ENCODE data around the gene IKZF3. TPM values are rescaled to one million over a fixed set of nuclear protein-coding genes. Genes with fewer than 3 reads are reported as not detected.
"Not testable (repeated sequence)": the region's sequence is repeated elsewhere in the genome, so short reads cannot be mapped to it uniquely, and the experiment has no call there.

The IKZF3 gene
- polyA plus RNA-seq, 2 donors, result 0.52 to 0.84 TPM

DNA sequence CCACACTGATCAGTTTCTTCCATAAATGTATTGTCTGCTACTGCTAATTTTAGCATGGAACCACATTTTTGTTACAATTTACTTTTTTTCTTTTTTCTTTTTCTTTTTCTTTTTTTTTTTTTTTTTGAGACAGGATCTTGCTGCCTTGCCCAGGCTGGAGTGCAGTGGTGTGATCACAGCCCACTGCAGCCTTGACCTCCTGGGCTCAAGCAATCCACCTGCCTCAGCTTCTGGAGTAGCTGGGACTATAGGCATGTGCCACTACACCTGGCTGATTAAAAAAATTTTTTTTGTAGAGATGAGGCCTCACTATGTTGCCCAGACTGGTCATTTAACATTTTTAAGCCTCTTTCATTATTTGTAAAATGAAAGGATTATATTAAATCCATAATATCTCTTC lies 23.0 kb upstream of the IKZF3 start:
- Histone ChIP-seq H3K36me3 (ENCODE audit: control insufficient read depth in 2 of 2, insufficient read depth in 2 of 2, low read length in 1 of 2) (no peaks in the 10 kb centered on the region), H3K27ac (ENCODE audit: low read depth in 2 of 2, low read length in 1 of 2) (no peak overlapping the region), H3K4me1 (ENCODE audit: control insufficient read depth in 2 of 2, insufficient read depth in 2 of 2, low read length in 1 of 2) (no peaks in the 10 kb centered on the region), H3K4me3 (ENCODE audit: low read depth in 1 of 2, low read length in 2 of 2) (no peak overlapping the region), H3K27me3 (ENCODE audit: control insufficient read depth in 1 of 2, insufficient read depth in 2 of 2, low read length in 2 of 2) (no peaks in the 10 kb centered on the region), H3K9me3 (ENCODE audit: control insufficient read depth in 2 of 2, insufficient read depth in 1 of 2, low read depth in 1 of 2, low read length in 1 of 2) (no peaks in the 10 kb centered on the region)

DNA sequence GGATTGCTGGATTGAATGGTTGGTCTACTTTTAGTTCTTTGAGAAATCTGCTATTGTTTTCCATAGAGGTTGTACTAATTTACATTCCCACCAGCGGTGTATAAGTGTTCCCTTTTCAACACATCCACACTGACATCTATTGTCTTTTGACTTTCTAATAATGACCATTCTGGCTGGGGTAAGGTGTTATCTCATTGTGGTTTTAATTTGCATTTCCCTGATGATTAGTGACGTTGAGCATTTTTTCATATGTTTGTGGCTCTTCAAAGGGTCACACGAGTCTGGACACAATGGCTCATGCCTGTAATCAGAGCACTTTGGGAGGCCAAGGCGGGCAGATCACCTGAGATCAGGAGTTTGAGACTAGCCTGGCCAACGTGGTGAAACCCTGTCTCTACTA lies 22.0 kb upstream of the IKZF3 start:
- not testable (repeated sequence) for H3K27ac ChIP-seq (ENCODE audit: low read depth in 2 of 2, low read length in 1 of 2); H3K9me3 ChIP-seq (ENCODE audit: control insufficient read depth in 2 of 2, insufficient read depth in 1 of 2, low read depth in 1 of 2, low read length in 1 of 2); H3K4me3 ChIP-seq (ENCODE audit: low read depth in 1 of 2, low read length in 2 of 2); H3K4me1 ChIP-seq (ENCODE audit: control insufficient read depth in 2 of 2, insufficient read depth in 2 of 2, low read length in 1 of 2); H3K36me3 ChIP-seq (ENCODE audit: control insufficient read depth in 2 of 2, insufficient read depth in 2 of 2, low read length in 1 of 2); H3K27me3 ChIP-seq (ENCODE audit: control insufficient read depth in 1 of 2, insufficient read depth in 2 of 2, low read length in 2 of 2)
- 75% methylated on average over 5 of the region's 5 CpGs for WGBS, 2 donors

DNA sequence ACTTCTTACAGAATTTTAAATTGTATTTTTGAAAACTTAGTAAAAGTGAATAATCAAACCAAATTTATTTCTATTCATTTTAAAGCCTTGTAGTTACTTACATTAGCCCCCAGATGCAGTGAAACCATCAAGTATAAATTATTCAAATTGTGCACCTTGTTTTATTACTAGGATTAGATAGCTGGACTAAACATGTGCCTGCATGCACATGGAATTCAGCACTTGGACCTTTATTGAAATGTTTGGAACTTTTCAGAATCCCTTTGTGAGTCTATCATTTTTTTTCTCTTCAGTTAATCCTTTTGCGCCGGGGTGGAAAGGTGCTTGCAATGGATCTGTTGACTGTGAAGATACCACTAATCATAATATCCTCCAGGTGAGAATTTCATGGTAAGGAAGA lies 8.6 kb upstream of the IKZF3 start:
- Histone ChIP-seq H3K4me3 (ENCODE audit: low read depth in 1 of 2, low read length in 2 of 2) (no peak overlapping the region), H3K27me3 (ENCODE audit: control insufficient read depth in 1 of 2, insufficient read depth in 2 of 2, low read length in 2 of 2) (no peaks in the 10 kb centered on the region), H3K36me3 (ENCODE audit: control insufficient read depth in 2 of 2, insufficient read depth in 2 of 2, low read length in 1 of 2) (no peaks in the 10 kb centered on the region), H3K4me1 (ENCODE audit: control insufficient read depth in 2 of 2, insufficient read depth in 2 of 2, low read length in 1 of 2) (no peaks in the 10 kb centered on the region), H3K9me3 (ENCODE audit: control insufficient read depth in 2 of 2, insufficient read depth in 1 of 2, low read depth in 1 of 2, low read length in 1 of 2) (peaks cover 4 to 5% of the 10 kb centered on the region in 2 donors), H3K27ac (ENCODE audit: low read depth in 2 of 2, low read length in 1 of 2) (no peak overlapping the region)
- WGBS, 2 donors, result 31 to 55% methylated on average over 2 of the region's 2 CpGs

DNA sequence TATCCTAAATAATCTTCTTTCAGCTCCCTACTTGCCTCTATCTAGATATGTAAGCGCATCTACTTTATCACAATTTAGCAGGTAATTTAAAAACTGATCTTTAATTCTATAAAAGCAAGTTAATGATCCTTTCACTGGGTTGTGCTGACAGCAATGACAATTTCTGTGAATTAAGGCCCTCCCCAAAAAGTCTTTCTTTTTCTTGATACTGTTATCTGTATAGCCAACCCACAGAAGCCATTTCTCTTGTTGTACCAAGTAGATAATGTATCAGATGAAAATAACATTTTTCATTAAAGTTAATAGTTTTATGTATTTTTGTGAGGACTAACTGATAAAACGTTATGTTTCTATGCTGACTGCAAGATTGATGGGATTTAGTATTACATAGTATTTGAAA lies 7.7 kb upstream of the IKZF3 start:
- H3K36me3 ChIP-seq (ENCODE audit: control insufficient read depth in 2 of 2, insufficient read depth in 2 of 2, low read length in 1 of 2), result no peaks in the 10 kb centered on the region
- H3K27ac ChIP-seq (ENCODE audit: low read depth in 2 of 2, low read length in 1 of 2), result no peak overlapping the region
- H3K27me3 ChIP-seq (ENCODE audit: control insufficient read depth in 1 of 2, insufficient read depth in 2 of 2, low read length in 2 of 2), result no peaks in the 10 kb centered on the region
- H3K4me1 ChIP-seq (ENCODE audit: control insufficient read depth in 2 of 2, insufficient read depth in 2 of 2, low read length in 1 of 2), result no peaks in the 10 kb centered on the region
- WGBS, 2 donors, result 74 to 79% methylated on average over 2 of the region's 2 CpGs
- peaks cover 4 to 8% of the 10 kb centered on the region in 2 donors for H3K9me3 ChIP-seq (ENCODE audit: control insufficient read depth in 2 of 2, insufficient read depth in 1 of 2, low read depth in 1 of 2, low read length in 1 of 2)
- H3K4me3 ChIP-seq (ENCODE audit: low read depth in 1 of 2, low read length in 2 of 2), result no peak overlapping the region

DNA sequence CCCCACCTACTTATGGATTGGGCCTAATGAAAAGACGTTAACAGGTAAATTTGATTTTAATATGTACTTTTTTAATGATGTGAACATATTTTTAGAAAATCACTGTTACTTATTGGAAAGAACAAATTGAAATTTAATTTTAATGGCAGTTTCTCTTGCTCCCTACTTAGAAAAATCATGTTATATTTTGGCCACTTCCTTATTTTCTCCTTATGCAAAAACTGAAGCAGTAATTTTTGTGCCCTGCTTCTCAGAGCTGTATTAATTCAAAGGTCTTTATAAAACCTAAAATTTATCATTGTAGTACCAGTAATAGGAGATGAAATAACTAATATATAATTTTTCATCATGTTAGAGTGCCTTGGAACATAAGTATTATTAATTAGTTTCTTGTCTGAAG lies 6.7 kb upstream of the IKZF3 start:
- Histone ChIP-seq H3K4me1 (ENCODE audit: control insufficient read depth in 2 of 2, insufficient read depth in 2 of 2, low read length in 1 of 2) (no peaks in the 10 kb centered on the region), H3K4me3 (ENCODE audit: low read depth in 1 of 2, low read length in 2 of 2) (no peak overlapping the region), H3K27me3 (ENCODE audit: control insufficient read depth in 1 of 2, insufficient read depth in 2 of 2, low read length in 2 of 2) (no peaks in the 10 kb centered on the region), H3K27ac (ENCODE audit: low read depth in 2 of 2, low read length in 1 of 2) (no peak overlapping the region), H3K9me3 (ENCODE audit: control insufficient read depth in 2 of 2, insufficient read depth in 1 of 2, low read depth in 1 of 2, low read length in 1 of 2) (peaks cover 4 to 8% of the 10 kb centered on the region in 2 donors), H3K36me3 (ENCODE audit: control insufficient read depth in 2 of 2, insufficient read depth in 2 of 2, low read length in 1 of 2) (no peaks in the 10 kb centered on the region)
- WGBS, 2 donors, result 92 to 94% methylated on average over 1 of the region's 1 CpG

DNA sequence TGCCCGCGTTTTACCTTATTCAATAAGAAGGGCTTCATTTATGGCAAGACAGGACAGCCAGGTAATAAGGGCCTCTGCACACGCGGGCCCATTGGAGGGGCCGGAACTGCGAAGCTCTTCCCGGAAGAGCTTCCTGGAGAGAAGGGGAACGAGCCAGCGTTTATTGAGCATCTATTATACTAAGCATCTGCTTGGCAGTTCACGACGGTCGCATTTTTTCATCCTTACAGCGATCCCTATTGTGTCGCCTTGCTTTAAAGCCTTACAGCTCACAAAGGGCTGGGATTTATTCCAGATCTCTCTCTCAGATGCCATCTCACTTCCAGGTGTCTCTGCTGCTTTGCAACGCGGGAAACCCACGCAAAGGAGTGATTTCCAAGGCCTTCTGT lies 4.4 kb upstream of the IKZF3 start:
- H3K9me3 ChIP-seq (ENCODE audit: control insufficient read depth in 2 of 2, insufficient read depth in 1 of 2, low read depth in 1 of 2, low read length in 1 of 2), result peaks cover 4 to 8% of the 10 kb centered on the region in 2 donors
- no peaks in the 10 kb centered on the region for H3K4me1 ChIP-seq (ENCODE audit: control insufficient read depth in 2 of 2, insufficient read depth in 2 of 2, low read length in 1 of 2)
- no peak overlapping the region for H3K27ac ChIP-seq (ENCODE audit: low read depth in 2 of 2, low read length in 1 of 2)
- peaks cover 0 to 6% of the 10 kb centered on the region in 2 donors for H3K27me3 ChIP-seq (ENCODE audit: control insufficient read depth in 1 of 2, insufficient read depth in 2 of 2, low read length in 2 of 2)
- WGBS, 2 donors, result 79% methylated on average over 17 of the region's 17 CpGs
- no peaks in the 10 kb centered on the region for H3K36me3 ChIP-seq (ENCODE audit: control insufficient read depth in 2 of 2, insufficient read depth in 2 of 2, low read length in 1 of 2)
- H3K4me3 ChIP-seq (ENCODE audit: low read depth in 1 of 2, low read length in 2 of 2), result no peak overlapping the region

DNA sequence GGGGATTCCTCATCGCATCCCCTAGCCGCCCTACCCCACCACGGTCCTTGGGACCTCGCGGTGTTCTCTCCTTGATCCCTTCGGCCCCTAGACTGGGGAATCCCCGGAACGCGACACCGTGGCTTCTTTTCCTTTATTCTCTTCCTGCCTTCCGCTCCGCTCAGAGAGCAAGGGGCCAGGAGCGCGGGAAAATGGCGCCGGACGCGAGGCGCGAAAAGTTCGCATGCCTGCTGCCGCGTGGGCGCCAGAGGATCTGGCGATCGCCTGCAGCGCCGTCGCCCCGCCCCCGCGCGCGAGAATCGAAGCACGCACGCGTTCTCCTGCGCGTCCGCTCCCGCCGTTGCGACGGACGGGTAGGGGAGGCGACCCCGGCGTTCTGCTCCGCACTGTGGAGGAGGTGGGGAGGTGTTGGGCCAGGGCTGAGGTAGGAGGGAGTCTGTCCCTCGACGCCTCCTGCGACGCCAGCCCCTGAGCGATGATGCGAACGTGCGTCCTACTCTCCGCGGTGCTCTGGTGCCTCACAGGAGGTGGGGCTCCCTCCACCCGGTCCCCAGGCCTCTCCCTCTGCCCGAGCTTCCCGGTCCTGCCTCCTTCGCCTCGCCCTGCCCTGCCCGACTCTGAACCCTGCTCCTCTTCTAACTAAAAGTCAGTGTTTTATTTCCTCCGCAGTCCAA lies 3.9 kb upstream of the IKZF3 start, which contains the start of gene ZPBP2:
TSS of gene ZPBP2 (plus strand) at position 323 of the 674 bp plus-strand sequence. CDS start at position 476, 153 bp downstream.
- H3K9me3 ChIP-seq (ENCODE audit: control insufficient read depth in 2 of 2, insufficient read depth in 1 of 2, low read depth in 1 of 2, low read length in 1 of 2), result peaks cover 4 to 8% of the 10 kb centered on the region in 2 donors
- H3K27ac ChIP-seq (ENCODE audit: low read depth in 2 of 2, low read length in 1 of 2), result no peak within 1 kb of the TSS
- no peaks in the 10 kb centered on the region for H3K4me1 ChIP-seq (ENCODE audit: control insufficient read depth in 2 of 2, insufficient read depth in 2 of 2, low read length in 1 of 2)
- H3K36me3 ChIP-seq (ENCODE audit: control insufficient read depth in 2 of 2, insufficient read depth in 2 of 2, low read length in 1 of 2), result no peaks in the 10 kb centered on the region
- WGBS, 2 donors, result 28 to 29% methylated on average over 64 to 67 of the region's 67 CpGs
- H3K4me3 ChIP-seq (ENCODE audit: low read depth in 1 of 2, low read length in 2 of 2), result peak within 1 kb of the TSS in 1 of 2 donors; percentile 18
- peaks cover 0 to 6% of the 10 kb centered on the region in 2 donors for H3K27me3 ChIP-seq (ENCODE audit: control insufficient read depth in 1 of 2, insufficient read depth in 2 of 2, low read length in 2 of 2)

DNA sequence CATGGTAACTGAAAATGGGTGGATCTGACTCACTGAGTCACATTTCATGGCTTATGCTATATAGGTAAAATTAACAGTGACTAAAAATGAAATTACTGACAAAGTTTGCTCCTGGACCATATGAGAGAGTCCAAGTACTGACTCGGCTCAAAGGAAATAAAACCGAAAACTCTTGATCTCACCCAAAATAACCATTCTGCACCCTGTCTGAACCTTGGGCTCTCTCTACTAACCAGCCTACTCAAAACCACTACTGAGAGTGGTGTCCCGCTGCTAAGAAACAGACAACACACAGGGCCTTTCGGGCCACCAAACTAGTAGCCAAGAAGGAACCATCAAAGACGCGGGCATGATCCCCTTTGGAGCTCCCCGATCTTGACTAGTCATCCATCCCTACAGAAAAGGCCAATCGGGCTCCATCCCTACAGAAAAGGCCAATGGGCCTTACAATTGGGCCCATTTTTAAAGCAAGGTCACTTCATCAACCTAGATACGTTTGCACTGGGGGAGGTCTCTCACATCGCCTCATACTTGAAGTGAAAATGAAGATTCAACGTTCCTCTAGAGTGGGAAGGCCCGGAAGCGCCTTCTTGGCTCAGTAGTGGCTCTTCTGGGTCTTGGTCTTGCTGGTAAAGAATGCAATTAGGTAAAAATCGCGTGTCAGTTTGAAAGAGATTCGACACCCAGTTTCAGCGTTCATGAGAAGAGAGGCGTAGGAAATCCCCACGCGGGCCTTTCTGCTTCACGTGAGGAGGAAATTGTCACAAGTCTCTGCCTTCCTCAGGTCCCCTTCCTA lies 3.2 kb upstream of the IKZF3 start:
- H3K27me3 ChIP-seq (ENCODE audit: control insufficient read depth in 1 of 2, insufficient read depth in 2 of 2, low read length in 2 of 2), result peaks cover 0 to 6% of the 10 kb centered on the region in 2 donors

DNA sequence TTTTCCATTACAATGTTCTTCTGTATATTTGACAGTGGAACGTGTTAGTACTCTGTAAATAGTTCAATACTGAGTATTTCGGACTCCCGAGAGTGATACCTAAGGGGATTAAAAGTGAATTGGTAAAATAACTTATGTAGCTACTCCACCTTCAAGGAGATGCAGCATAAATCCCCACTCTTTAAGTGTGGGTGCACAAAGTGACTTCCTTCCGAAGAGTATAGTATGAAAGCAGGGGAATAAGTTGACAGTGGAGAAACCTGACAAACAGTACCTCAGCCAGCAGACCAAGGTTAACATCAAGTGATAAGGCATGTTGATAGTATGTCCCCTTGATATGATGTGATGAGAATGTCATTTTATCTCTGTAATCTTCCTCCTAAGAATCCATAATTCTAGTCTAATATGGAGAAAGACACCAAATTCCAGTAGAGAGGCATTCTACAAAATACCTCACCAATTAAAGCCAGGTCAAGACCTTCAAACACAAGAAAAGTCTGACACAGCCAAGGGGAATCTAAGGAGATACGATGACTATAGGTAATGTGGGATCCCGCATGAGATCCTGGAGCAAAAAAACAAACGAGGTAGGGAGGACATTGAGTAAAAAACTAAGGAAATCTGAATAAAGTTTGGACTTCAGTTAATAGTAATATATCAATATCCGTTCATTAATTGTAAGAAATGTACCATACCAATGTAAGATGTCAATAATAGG lies 2.1 kb upstream of the IKZF3 start:
- Histone ChIP-seq H3K27ac (ENCODE audit: low read depth in 2 of 2, low read length in 1 of 2) (no peak overlapping the region), H3K27me3 (ENCODE audit: control insufficient read depth in 1 of 2, insufficient read depth in 2 of 2, low read length in 2 of 2) (peaks cover 0 to 6% of the 10 kb centered on the region in 2 donors), H3K9me3 (ENCODE audit: control insufficient read depth in 2 of 2, insufficient read depth in 1 of 2, low read depth in 1 of 2, low read length in 1 of 2) (peaks cover 4 to 8% of the 10 kb centered on the region in 2 donors), H3K4me3 (ENCODE audit: low read depth in 1 of 2, low read length in 2 of 2) (no peak overlapping the region), H3K36me3 (ENCODE audit: control insufficient read depth in 2 of 2, insufficient read depth in 2 of 2, low read length in 1 of 2) (no peaks in the 10 kb centered on the region), H3K4me1 (ENCODE audit: control insufficient read depth in 2 of 2, insufficient read depth in 2 of 2, low read length in 1 of 2) (no peaks in the 10 kb centered on the region)
- WGBS, 2 donors, result 80 to 88% methylated on average over 8 of the region's 8 CpGs

More for the DNA sequence above, 3.2 kb upstream of the IKZF3 start:
- peak overlapping the region in 1 of 2 donors; percentile 18 for H3K4me3 ChIP-seq (ENCODE audit: low read depth in 1 of 2, low read length in 2 of 2)
- H3K4me1 ChIP-seq (ENCODE audit: control insufficient read depth in 2 of 2, insufficient read depth in 2 of 2, low read length in 1 of 2), result no peaks in the 10 kb centered on the region
- WGBS, 2 donors, result 72 to 79% methylated on average over 21 of the region's 21 CpGs
- H3K9me3 ChIP-seq (ENCODE audit: control insufficient read depth in 2 of 2, insufficient read depth in 1 of 2, low read depth in 1 of 2, low read length in 1 of 2), result peaks cover 4 to 8% of the 10 kb centered on the region in 2 donors
- H3K36me3 ChIP-seq (ENCODE audit: control insufficient read depth in 2 of 2, insufficient read depth in 2 of 2, low read length in 1 of 2), result no peaks in the 10 kb centered on the region
- no peak overlapping the region for H3K27ac ChIP-seq (ENCODE audit: low read depth in 2 of 2, low read length in 1 of 2)

All from esophagus (tissue), 2 donors.